ENCODE results near the gene TTC39C. TPM values are rescaled to one million over a fixed set of nuclear protein-coding genes. Genes with fewer than 3 reads are reported as not detected.

Gene TTC39C
- total and polyA plus RNA-seq, 2 experiments from 2014 or later, result 4.1 to 6.0 TPM

DNA sequence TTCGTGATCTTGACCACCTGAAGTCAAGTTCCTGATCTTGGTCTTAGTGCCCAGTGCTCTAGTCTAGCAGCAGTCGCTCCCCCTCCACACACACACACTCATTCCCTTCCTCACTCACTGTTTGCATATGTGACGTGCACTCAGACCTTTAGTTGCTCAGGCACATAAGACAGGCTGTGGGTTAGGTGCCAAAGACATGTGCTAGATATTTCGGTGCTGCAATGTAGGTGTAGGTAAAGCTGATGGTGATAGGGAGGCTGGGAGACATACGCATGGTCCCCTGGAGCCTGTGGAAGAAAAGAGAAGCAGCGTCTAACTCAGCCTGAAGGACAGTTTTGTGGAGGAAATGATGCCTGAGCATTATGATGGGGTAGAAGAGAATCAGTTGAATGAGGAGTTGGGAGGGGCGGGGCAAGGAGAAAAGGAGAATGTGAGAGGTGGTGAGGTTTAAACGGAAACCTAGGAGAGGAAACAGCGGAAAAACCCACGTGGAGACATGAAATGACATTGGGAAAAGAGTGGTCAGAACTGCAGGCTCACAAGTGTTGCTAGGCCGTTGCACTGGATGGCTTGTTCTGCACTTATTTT, 3.8 kb downstream of the TTC39C start:
- Histone ChIP-seq H3K27ac (no peak overlapping the region), H3K4me3 (no peak overlapping the region)

GRCh38 chr18:24019641-24020331, 5.2 kb downstream of the TTC39C start:
- peaks cover 7% of the 10 kb centered on the region for H3K4me1 ChIP-seq (ENCODE audit: low read depth)
- no peak overlapping the region for H3K27ac ChIP-seq
- DNase-seq (ENCODE audit: low read depth in 1 of 2, low spot score in 1 of 2), result no peak
- TF ChIP-seq, protein P1, sequence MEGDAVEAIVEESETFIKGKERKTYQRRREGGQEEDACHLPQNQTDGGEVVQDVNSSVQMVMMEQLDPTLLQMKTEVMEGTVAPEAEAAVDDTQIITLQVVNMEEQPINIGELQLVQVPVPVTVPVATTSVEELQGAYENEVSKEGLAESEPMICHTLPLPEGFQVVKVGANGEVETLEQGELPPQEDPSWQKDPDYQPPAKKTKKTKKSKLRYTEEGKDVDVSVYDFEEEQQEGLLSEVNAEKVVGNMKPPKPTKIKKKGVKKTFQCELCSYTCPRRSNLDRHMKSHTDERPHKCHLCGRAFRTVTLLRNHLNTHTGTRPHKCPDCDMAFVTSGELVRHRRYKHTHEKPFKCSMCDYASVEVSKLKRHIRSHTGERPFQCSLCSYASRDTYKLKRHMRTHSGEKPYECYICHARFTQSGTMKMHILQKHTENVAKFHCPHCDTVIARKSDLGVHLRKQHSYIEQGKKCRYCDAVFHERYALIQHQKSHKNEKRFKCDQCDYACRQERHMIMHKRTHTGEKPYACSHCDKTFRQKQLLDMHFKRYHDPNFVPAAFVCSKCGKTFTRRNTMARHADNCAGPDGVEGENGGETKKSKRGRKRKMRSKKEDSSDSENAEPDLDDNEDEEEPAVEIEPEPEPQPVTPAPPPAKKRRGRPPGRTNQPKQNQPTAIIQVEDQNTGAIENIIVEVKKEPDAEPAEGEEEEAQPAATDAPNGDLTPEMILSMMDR (IDR thresholded peaks at IDR 0.05; ENCODE audit: low read depth, low read length), result no peak
- no peaks in the 10 kb centered on the region for H3K9me3 ChIP-seq (ENCODE audit: low read depth)
- H3K27me3 ChIP-seq, result peaks cover 13% of the 10 kb centered on the region
- no peaks in the 10 kb centered on the region for H3K36me3 ChIP-seq
- H3K4me3 ChIP-seq, result no peak overlapping the region

More for the DNA sequence above, 3.8 kb downstream of the TTC39C start:
- DNase-seq (ENCODE audit: low read depth in 1 of 2, low spot score in 1 of 2), result no peak
- Histone ChIP-seq H3K27me3 (peaks cover 18% of the 10 kb centered on the region), H3K4me1 (ENCODE audit: low read depth) (peaks cover 7% of the 10 kb centered on the region), H3K9me3 (ENCODE audit: low read depth) (no peaks in the 10 kb centered on the region), H3K36me3 (no peaks in the 10 kb centered on the region)
- TF ChIP-seq, protein P1 (IDR thresholded peaks at IDR 0.05; ENCODE audit: low read depth, low read length), result no peak

DNA sequence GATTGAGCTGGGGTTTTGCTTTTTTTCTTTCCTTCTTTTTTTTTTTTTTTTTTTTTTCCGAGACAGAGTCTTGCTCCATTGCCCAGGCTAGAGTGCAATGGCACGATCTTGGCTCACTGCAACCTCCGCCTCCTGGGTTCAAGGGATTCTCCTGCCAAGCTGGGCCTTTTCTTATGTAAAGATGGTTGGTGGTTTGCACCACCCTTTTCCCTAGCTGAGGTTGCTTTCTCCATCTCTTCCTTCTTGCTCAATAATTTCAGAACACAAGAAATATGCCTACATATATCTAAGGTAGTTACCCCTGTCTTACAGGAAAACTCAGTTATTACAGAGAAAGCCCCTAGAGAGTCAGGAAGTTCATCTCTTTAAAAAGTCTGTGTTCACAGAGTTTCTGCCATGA, 7.0 kb downstream of the TTC39C start:
- Histone ChIP-seq H3K9me3 (ENCODE audit: low read depth) (no peaks in the 10 kb centered on the region), H3K4me1 (ENCODE audit: low read depth) (no peaks in the 10 kb centered on the region), H3K4me3 (no peak overlapping the region), H3K27ac (no peak overlapping the region), H3K36me3 (no peaks in the 10 kb centered on the region), H3K27me3 (peaks cover 2% of the 10 kb centered on the region)
- peak in 1 of 2 donors; percentile 29 for DNase-seq (ENCODE audit: low read depth in 1 of 2, low spot score in 1 of 2)
- TF ChIP-seq, protein P1 (IDR thresholded peaks at IDR 0.05; ENCODE audit: low read depth, low read length), result no peak

- H3K9me3 ChIP-seq (ENCODE audit: low read depth), result no peaks in the 10 kb centered on the region
- no peak overlapping the region for H3K27ac ChIP-seq
- no peaks in the 10 kb centered on the region for H3K27me3 ChIP-seq
- H3K4me1 ChIP-seq (ENCODE audit: low read depth), result no peaks in the 10 kb centered on the region
- H3K36me3 ChIP-seq, result no peaks in the 10 kb centered on the region
- no peak overlapping the region for H3K4me3 ChIP-seq
- peak in 1 of 2 donors; percentile 81 for DNase-seq (ENCODE audit: low read depth in 1 of 2, low spot score in 1 of 2)
- TF ChIP-seq, protein P1 (IDR thresholded peaks at IDR 0.05; ENCODE audit: low read depth, low read length), result no peak
These were observed 7.6 kb downstream of the TTC39C start for GRCh38 chr18:24022161-24022560.

DNA sequence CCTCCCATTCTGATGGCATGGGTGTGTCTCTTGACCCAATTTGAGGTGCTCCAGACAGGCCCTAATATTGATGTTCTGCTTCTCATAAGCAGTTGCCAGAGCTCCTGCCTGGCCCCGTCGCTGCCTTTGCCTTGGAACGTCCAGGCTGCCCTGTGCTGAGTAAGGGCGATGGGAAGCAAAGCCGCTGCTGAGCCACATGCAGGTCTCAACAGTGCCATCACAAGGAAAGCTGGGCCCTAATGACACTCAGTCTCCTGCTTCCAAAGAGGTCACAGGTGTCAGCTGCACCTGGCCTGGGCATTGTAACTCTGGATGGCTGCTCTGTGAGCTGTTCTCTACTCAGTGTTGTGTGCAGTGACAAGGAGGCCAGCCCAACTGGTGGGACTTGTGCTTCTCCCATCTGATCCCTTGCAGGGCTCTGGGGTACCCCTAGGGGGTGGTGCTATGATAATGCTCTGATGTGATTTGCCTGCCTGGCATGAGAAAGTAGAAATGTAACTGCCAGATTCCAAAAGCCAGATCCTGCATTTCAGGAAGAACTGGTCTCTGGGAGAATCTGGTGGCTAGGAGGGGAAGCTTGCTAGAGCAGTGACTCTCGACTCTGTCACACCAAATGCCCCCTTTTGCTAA, 8.7 kb downstream of the TTC39C start:
- H3K4me1 ChIP-seq (ENCODE audit: low read depth), result no peaks in the 10 kb centered on the region
- no peak for DNase-seq (ENCODE audit: low read depth in 1 of 2, low spot score in 1 of 2)
- TF ChIP-seq, protein P1 (IDR thresholded peaks at IDR 0.05; ENCODE audit: low read depth, low read length), result no peak

More for the DNA sequence above, 8.7 kb downstream of the TTC39C start:
- Histone ChIP-seq H3K9me3 (ENCODE audit: low read depth) (no peaks in the 10 kb centered on the region), H3K4me3 (no peak overlapping the region), H3K27me3 (no peaks in the 10 kb centered on the region), H3K36me3 (no peaks in the 10 kb centered on the region), H3K27ac (no peak overlapping the region)

All from cardiac muscle cell (in vitro differentiated cells and primary cell).